Measurements from ENCODE around the gene C1QTNF9B.

- TF ChIP-seq CTCF (IDR thresholded peaks at IDR 0.05; ENCODE audit: insufficient read depth, low read depth, low read length) (no peak), EZH2 (IDR thresholded peaks at IDR 0.05; ENCODE audit: insufficient read depth, low read length) (no peak)
Measured at GRCh38 chr13:23852351-23852750, 45.0 kb downstream of the C1QTNF9B start.

Data from astrocyte (in vitro differentiated cells and primary cell).